Activated CD8-positive, alpha-beta memory T cell treated with anti-CD3 and anti-CD28 coated beads, Interleukin-2, amount 50 U/mL, for 48 hours (primary cell): Measurements from ENCODE around the gene ZNF205.
"Not testable (repeated sequence)": the region's sequence is repeated elsewhere in the genome, so short reads cannot be mapped to it uniquely, and the experiment has no call there.

Experiments
- DNase-seq: peaks from one replicate; pipeline ENCODE4 v3.0.0-alpha.2; 2020

ZNF205 gene

GRCh38 chr16:3135126-3135715 lies 22.8 kb downstream of the ZNF205 start:
- no peak for DNase-seq

- no peak for DNase-seq
Measured at GRCh38 chr16:3137267-3137666, 24.9 kb downstream of the ZNF205 start.

DNA sequence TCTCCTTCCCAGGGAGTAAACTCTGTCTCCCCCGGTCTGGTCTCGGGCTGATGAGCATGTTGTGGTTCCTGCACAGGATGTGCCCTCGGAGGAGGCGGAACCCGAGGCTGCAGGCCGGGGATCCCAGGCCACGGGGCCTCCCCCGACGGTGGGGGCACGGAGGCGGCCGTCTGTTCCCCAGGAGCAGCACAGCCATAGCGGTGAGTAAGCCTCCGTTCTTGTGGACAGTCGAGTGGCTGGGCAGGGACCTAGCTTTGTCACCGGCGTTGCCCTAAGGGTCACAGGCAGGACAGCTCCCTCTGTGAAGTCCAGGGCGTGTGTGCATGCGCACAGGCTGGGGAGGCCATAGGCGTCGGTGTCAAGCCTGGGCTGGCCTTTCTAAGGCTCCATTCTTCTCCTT lies 26.0 kb downstream of the ZNF205 start:
- no peak for DNase-seq

- no peak for DNase-seq
Measured at GRCh38 chr16:3138823-3139426, 26.5 kb downstream of the ZNF205 start.

DNA sequence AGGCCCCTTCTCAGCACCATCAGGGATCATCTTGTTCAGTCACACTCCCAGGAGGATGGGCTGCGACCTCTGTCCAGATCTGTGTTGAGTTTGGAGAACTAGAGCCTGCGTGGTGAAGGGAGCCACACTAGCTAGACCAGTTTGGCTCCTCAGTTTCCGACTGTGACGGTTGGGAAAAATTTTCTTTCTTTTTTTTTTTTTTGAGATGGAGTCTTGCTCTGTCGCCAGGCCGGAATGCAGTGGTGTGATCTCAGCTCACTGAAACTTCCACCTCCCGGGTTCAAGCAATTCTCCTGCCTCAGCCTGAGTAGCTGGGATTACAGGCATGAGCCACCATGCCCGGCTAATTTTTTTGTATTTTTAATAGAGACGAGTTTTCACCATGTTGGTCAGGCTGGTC lies 27.2 kb downstream of the ZNF205 start:
- DNase-seq: not testable (repeated sequence)

- DNase-seq: no peak
Measured at GRCh38 chr16:3140603-3141427, 28.4 kb downstream of the ZNF205 start.

- no peak for DNase-seq
Measured at GRCh38 chr16:3141781-3142311, 29.5 kb downstream of the ZNF205 start.

- DNase-seq: no peak
Measured at GRCh38 chr16:3142327-3142726, 29.9 kb downstream of the ZNF205 start.

DNA sequence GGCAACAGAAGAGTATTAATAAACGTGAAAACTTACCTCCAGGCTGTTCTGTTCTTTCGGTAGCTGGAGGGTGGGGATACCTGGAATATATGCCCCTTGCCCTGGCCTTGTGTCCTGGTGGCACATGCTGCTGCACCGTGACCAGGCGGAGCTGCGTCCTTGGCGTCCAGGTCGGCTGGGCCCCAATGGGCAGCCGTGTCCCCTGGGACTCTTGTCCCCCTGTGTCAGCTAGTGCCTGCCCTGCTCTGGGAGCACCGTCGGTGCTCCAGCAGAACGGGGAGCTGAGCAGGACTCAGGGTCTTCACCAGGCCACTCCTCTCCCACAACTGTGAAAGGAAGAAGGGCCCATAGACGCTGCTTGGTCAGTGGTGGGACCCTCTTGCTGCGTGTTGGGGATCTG lies 30.4 kb downstream of the ZNF205 start:
- no peak for DNase-seq

DNA sequence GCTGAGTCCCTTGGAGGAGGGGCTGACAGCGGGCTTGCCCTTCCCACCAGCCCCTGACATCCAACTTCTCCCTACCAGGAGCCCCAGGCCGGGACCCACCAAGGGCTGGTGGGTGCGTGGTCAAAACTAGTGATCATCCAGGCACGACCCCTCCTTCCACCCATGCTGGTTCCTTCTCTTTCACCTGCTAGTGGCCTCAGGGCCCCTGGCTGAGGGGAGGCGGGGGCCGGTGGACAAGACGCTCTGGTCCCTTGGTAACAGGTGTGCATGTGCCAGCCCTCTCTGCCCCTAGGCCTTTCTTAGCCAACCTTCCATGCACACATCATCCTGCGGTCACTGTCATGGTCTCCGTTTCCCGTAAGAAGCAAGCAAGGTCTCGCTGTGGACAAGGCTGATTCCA lies 30.8 kb downstream of the ZNF205 start:
- no peak for DNase-seq

GRCh38 chr16:3143598-3144320 lies 31.4 kb downstream of the ZNF205 start:
- DNase-seq: no peak

DNA sequence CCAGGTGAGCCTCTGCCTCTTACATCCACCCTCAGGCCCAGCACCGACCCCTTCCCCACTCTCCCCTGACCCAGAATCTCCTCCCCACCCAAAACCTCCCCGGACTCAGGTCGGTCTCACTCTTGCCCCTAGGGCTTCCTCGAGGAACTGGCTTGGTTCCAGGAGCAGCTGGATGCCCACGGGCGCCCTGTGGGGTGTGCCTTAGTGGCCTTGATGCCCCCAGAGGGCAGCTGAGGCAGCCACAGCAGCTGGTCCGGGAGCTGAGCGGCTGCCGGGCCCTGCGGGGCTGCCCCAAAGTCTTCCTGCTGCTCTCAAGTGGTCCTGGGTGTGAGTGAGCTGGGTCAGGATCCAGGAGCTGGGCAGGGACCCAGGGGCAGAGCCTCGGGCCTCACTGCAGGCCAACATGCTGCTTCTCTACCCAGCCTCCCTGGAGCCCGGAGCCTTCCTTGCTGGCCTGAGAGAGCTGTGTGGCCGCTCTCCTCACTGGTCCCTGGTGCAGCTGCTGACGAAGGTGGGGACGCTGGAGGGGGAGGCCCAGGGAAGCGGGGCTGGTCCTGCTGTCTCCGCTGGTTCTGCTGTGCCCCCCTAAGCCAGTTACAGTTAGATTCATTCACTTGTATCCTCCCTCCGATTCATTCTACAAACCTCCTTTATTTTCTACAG lies 32.1 kb downstream of the ZNF205 start:
- no peak for DNase-seq

- DNase-seq: no peak
Measured at GRCh38 chr16:3145151-3145550, 32.8 kb downstream of the ZNF205 start.

DNA sequence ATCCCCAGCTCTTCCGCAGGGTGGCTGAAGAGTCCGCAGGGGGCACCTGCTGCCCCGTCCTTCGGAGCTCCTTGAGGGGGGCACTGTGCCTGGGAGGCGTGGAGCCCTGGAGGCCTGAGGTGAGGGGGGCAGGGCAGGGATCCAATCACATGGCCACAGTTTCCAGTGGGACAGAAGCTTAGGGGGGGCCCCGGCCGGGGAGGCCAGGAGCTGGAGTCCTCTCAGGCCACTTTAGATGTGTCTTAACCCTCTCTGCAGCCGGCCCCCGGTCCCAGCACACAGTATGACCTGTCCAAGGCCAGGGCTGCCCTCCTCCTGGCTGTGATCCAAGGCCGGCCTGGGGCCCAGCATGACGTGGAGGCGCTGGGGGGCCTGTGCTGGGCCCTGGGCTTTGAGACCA lies 33.3 kb downstream of the ZNF205 start:
- no peak for DNase-seq

GRCh38 chr16:3147046-3147756 lies 34.8 kb downstream of the ZNF205 start:
- no peak for DNase-seq

DNA sequence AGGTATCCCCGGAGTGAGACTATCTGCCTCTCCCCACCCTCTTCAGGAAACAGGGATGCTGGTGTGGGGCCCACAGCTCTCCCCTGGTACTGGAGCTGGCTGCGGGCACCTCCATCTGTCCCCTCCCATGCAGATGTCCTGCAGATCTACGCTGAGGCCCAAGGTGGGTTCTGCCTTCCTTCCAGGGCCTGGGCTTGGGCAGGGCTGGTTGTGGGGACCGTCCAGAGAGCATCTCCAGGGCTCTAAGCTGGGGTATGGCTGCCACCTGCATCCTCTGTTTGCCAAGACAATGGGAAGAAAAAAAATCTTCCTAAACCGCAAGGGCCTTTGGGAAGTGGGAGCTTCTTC lies 35.3 kb downstream of the ZNF205 start:
- no peak for DNase-seq

DNA sequence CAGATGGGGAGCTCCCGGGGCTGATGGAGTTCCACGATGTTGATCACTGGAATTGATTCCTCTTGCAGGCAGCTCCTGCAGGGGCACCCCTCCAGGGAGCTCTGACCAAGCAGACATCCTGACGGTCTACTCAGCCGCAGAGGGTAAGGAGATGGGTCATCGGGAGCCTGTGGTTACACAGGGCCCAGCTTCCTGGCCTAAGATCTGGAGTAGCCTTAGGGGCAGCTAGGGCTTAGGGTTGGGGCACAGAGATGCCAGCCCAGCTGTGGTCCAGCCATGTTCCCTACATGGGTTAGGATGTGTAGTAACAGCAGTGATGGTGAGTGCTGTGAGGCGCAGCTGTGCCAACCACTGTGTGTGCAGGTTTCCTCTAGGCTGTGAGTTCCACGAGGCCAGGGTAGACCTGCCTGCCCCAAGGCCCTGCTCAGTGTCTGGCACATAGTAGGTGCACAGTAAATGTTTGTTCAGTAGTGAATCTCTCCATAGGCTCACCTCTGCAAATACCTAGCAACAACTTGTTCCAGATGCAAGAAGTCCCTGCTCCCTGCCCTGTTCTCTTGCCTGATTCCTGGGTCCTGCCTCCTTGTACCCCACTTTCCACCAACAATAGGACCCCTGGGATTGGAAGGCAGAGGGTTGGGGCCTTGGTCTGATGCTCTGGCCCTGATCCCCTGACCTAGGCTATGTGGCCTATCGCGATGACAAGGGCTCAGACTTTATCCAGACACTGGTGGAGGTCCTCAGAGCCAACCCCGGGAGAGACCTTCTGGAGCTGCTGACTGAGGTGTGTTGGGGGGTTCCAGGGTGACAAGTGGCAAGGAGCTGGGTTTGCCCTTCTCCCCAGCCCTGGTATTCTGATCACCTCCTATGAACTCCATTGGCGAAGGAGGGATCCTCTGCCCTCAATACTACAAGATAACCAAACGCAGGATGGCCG lies 36.1 kb downstream of the ZNF205 start:
- DNase-seq: no peak

GRCh38 chr16:3149193-3149530 lies 36.8 kb downstream of the ZNF205 start:
- DNase-seq: no peak

- peak; percentile 82 for DNase-seq
Measured at GRCh38 chr16:3149630-3150345, 37.4 kb downstream of the ZNF205 start.
